HL-60 (cell line): ENCODE measurements around the gene SAC3D1.

ENCODE experiments used
- DNase-seq, 2 experiments: peaks; one replicate each; pipeline ENCODE4 v3.0.0-alpha.2; 2010 to 2020; ENCODE audit warnings: low read depth in 1 of 2, low spot score in 1 of 2
- H3K27ac ChIP-seq: fragments of 250-450 bp; sonication (Bioruptor Pico); replicated peaks from 2 replicates; pipeline ENCODE4 v1.5.1; 2020; ENCODE audit warnings: mild to moderate bottlenecking, moderate library complexity
- H3K27me3 ChIP-seq: fragments of 250-450 bp; sonication (Bioruptor Pico); 2 replicates; pipeline ENCODE4 v1.5.1; 2021; ENCODE audit warnings: mild to moderate bottlenecking, moderate library complexity; ENCODE audit not compliant: insufficient read depth, poor library complexity, severe bottlenecking
- H3K4me3 ChIP-seq: replicated peaks from 2 replicates; pipeline ENCODE4 v1.5.1; 2011; ENCODE audit warnings: mild to moderate bottlenecking, control low read depth, low read length; ENCODE audit not compliant: insufficient read depth
- GABPA ChIP-seq: IDR thresholded peaks from 2 replicates; pipeline ENCODE4 v1.6.1; 2012; ENCODE audit warnings: low read depth
- POLR2AphosphoS5 ChIP-seq: IDR thresholded peaks from 2 replicates; pipeline ENCODE4 v1.6.1; 2012; ENCODE audit warnings: low read depth
- SPI1 ChIP-seq: IDR thresholded peaks from 2 replicates; pipeline ENCODE4 v1.6.1; 2012; ENCODE audit warnings: low read depth, mild to moderate bottlenecking, borderline replicate concordance
- TF ChIP-seq, protein P1 (sequence below): IDR thresholded peaks from one replicate; pipeline ENCODE4 v1.5.1; 2011; ENCODE audit warnings: low read length, control low read depth, inconsistent platforms; ENCODE audit not compliant: insufficient read depth
- TF ChIP-seq, protein P2 (sequence below): IDR thresholded peaks from 2 replicates; pipeline ENCODE4 v1.6.1; 2012; ENCODE audit warnings: low read depth; ENCODE audit not compliant: insufficient replicate concordance

The SAC3D1 gene

GRCh38 chr11:65035579-65035978, 5.4 kb upstream of the SAC3D1 start:
- Histone ChIP-seq H3K27me3 (no peaks in the 10 kb centered on the region), H3K27ac (no peak overlapping the region), H3K4me3 (no peak overlapping the region)
- DNase-seq: no peak
- TF ChIP-seq, protein P1, sequence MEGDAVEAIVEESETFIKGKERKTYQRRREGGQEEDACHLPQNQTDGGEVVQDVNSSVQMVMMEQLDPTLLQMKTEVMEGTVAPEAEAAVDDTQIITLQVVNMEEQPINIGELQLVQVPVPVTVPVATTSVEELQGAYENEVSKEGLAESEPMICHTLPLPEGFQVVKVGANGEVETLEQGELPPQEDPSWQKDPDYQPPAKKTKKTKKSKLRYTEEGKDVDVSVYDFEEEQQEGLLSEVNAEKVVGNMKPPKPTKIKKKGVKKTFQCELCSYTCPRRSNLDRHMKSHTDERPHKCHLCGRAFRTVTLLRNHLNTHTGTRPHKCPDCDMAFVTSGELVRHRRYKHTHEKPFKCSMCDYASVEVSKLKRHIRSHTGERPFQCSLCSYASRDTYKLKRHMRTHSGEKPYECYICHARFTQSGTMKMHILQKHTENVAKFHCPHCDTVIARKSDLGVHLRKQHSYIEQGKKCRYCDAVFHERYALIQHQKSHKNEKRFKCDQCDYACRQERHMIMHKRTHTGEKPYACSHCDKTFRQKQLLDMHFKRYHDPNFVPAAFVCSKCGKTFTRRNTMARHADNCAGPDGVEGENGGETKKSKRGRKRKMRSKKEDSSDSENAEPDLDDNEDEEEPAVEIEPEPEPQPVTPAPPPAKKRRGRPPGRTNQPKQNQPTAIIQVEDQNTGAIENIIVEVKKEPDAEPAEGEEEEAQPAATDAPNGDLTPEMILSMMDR: no peak
- TF ChIP-seq GABPA (no peak), POLR2AphosphoS5 (no peak), SPI1 (no peak)
- TF ChIP-seq, protein P2, sequence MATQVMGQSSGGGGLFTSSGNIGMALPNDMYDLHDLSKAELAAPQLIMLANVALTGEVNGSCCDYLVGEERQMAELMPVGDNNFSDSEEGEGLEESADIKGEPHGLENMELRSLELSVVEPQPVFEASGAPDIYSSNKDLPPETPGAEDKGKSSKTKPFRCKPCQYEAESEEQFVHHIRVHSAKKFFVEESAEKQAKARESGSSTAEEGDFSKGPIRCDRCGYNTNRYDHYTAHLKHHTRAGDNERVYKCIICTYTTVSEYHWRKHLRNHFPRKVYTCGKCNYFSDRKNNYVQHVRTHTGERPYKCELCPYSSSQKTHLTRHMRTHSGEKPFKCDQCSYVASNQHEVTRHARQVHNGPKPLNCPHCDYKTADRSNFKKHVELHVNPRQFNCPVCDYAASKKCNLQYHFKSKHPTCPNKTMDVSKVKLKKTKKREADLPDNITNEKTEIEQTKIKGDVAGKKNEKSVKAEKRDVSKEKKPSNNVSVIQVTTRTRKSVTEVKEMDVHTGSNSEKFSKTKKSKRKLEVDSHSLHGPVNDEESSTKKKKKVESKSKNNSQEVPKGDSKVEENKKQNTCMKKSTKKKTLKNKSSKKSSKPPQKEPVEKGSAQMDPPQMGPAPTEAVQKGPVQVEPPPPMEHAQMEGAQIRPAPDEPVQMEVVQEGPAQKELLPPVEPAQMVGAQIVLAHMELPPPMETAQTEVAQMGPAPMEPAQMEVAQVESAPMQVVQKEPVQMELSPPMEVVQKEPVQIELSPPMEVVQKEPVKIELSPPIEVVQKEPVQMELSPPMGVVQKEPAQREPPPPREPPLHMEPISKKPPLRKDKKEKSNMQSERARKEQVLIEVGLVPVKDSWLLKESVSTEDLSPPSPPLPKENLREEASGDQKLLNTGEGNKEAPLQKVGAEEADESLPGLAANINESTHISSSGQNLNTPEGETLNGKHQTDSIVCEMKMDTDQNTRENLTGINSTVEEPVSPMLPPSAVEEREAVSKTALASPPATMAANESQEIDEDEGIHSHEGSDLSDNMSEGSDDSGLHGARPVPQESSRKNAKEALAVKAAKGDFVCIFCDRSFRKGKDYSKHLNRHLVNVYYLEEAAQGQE: no peak

GRCh38 chr11:65036931-65037330, 4.1 kb upstream of the SAC3D1 start:
- Histone ChIP-seq H3K27ac (no peak overlapping the region), H3K4me3 (no peak overlapping the region), H3K27me3 (no peaks in the 10 kb centered on the region)
- no peak for DNase-seq
- no peak for TF ChIP-seq GABPA
- no peak for TF ChIP-seq SPI1
- TF ChIP-seq, protein P2: no peak
- TF ChIP-seq, protein P1: no peak

GRCh38 chr11:65040520-65040846, 527 bp upstream of the SAC3D1 start:
- TF ChIP-seq GABPA (no peak), POLR2AphosphoS5 (no peak)
- TF ChIP-seq, protein P2: no peak
- TF ChIP-seq, protein P1: no peak
- no peak for DNase-seq
- Histone ChIP-seq H3K27ac (peak overlapping the region; percentile 86), H3K27me3 (no peaks in the 10 kb centered on the region), H3K4me3 (peak overlapping the region; percentile 67)
